Measurements from ENCODE around the gene DLGAP1.

Gene DLGAP1

DNA sequence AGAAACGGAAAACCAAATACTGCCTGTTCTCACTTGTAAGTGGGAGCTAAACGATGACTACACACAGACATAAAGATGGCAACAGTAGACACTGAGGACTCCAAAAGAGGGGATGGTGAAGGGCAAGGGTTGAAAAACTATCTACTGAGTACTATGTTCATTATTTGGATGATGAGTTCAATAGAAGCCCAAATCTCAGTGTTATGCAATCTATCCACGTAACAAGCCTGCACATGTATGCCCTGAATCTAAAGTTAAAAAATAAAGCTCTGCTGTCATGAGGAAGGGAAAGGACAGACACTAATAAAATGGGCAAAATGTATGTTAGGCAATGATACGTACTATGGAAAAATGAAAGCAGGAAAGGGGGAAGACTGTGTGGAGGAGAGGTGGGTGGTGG is 629.1 kb downstream of the DLGAP1 start:
- H3K4me3 ChIP-seq (ENCODE audit: low read depth, low read length): no peak overlapping the region
- no peak for DNase-seq (ENCODE audit: low read depth)

GRCh38 chr18:3824101-3824500 is 631.0 kb downstream of the DLGAP1 start:
- H3K4me3 ChIP-seq (ENCODE audit: low read depth, low read length): no peak overlapping the region
- DNase-seq (ENCODE audit: low read depth): no peak

GRCh38 chr18:3823073-3823472 is 632.0 kb downstream of the DLGAP1 start:
- H3K4me3 ChIP-seq (ENCODE audit: low read depth, low read length): no peak overlapping the region
- no peak for DNase-seq (ENCODE audit: low read depth)

GRCh38 chr18:3821524-3821923 is 633.6 kb downstream of the DLGAP1 start:
- no peak overlapping the region for H3K4me3 ChIP-seq (ENCODE audit: low read depth, low read length)
- DNase-seq (ENCODE audit: low read depth): no peak

DNA sequence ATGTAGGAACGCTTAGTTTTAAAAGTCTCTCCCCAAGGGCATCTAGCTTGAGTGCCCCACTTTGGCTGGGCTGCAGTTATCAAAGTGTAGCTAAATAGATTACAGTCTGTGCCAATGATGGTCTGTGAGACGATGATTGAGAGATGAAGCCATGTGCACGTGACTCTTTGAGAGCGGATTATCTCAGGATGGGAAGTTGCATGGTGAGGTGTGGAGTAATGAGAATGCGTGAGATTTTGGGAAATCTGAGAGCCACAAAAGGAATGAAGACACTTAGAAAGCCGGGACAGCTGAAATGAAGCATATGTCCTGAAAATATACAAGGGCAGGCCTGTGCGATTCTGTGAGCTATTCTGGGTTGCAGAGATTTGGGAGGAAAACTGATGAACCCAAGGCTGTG is 635.1 kb downstream of the DLGAP1 start:
- H3K4me3 ChIP-seq (ENCODE audit: low read depth, low read length): no peak overlapping the region

GRCh38 chr18:3816610-3817363 is 638.3 kb downstream of the DLGAP1 start:
- no peak overlapping the region for H3K4me3 ChIP-seq (ENCODE audit: low read depth, low read length)
- peak; percentile 94 for DNase-seq (ENCODE audit: low read depth)

More for the DNA sequence above, 635.1 kb downstream of the DLGAP1 start:
- no peak for DNase-seq (ENCODE audit: low read depth)

GRCh38 chr18:3815991-3816390 is 639.1 kb downstream of the DLGAP1 start:
- no peak for DNase-seq (ENCODE audit: low read depth)
- no peak overlapping the region for H3K4me3 ChIP-seq (ENCODE audit: low read depth, low read length)

DNA sequence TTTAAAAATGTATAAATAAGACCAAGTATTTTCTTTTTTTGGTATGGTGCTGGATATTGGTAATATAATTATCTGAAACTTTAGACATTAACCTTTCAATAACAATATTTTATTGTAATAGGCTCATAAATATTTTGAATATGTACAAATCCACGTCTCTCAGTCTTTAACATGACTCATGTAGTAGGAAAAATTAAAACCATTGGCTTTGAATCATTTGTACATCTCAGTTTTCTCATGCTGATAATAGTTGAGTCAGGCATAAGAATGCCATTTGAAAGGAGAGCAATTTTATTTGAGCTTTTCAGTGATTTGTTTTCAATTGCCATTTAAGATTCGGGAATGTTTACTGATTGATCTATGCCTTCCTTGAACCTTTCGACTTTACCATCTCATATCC is 640.3 kb downstream of the DLGAP1 start:
- no peak overlapping the region for H3K4me3 ChIP-seq (ENCODE audit: low read depth, low read length)
- no peak for DNase-seq (ENCODE audit: low read depth)

DNA sequence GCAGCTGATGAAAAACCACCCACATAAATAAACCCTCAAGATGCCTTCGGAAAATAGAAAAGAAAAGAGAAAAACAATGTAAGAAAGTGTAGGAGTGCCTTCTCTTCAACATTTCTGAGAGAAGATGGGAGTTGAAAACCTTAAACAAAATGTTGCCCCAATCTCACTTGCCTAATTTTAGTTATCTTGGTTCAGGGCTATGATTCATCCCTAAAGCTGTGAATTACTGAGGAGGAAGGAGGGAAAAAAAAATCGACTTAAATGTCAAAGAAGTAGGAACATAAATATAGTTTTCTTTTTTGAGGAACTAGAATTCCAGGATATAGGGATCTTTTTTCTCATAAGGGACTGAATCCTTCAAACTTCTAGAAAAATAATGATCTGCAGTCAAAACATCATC is 644.8 kb downstream of the DLGAP1 start:
- H3K4me3 ChIP-seq (ENCODE audit: low read depth, low read length): no peak overlapping the region
- DNase-seq (ENCODE audit: low read depth): no peak

DNA sequence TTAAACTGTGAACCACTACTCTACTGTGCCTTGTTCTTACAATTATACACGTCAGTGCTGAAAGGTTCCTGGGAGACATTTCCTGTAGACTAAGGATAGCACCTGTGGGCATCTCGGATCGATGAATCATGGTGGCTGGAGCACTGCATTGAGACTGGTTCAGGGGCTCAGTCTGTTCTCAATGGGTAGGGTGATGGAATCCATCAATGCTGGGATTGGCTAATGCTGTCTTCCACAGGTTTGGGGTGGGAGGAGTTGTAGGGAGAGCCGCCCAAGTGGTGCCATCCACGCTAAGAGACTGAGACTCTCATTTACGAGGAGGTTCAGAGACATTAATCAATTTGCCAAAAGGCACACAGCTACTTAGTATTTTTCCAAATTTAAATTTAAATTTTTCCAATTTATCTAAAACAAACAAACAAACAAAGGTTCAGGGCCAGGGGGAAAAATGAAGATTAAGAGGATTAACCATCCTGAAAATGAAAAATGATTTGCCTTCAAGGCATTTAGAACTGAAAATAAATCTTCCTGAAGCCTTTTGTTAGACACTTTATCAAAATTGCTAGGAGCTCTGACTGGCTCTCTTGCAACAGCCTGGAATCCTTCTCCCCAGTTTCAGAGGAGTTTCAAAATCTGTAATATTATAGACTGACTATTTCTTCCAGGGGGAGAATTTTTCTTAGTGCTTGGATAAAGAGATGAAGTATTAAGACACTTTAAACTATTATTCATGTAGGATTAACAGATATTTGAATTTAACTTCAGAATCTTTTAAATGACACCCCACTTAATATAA is 645.9 kb downstream of the DLGAP1 start:
- no peak for DNase-seq (ENCODE audit: low read depth)
- H3K4me3 ChIP-seq (ENCODE audit: low read depth, low read length): no peak overlapping the region

DNA sequence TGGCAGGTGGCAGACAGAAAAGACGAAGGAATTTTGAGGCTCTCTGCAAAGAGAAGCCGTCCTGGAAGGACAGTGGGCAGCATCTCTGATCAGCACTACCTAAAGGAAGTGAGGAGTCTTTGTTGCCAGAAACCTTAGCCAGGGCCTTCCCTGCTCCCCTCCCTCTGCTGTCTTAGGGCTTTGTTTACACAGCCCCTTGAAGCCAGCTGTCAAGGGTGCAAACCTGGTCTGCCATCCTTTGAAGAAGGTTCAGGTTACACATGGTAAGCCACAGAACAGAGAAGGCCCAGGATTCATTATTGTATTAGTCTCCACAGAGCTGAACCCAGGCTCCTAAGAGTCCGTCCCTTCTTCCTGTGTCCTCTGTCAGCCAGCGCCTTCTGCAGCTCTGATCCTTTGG is 648.5 kb downstream of the DLGAP1 start:
- no peak for DNase-seq (ENCODE audit: low read depth)
- H3K4me3 ChIP-seq (ENCODE audit: low read depth, low read length): no peak overlapping the region

GRCh38 chr18:3804336-3804735 is 650.8 kb downstream of the DLGAP1 start:
- H3K4me3 ChIP-seq (ENCODE audit: low read depth, low read length): no peak overlapping the region
- no peak for DNase-seq (ENCODE audit: low read depth)

- H3K4me3 ChIP-seq (ENCODE audit: low read depth, low read length): no peak overlapping the region
- no peak for DNase-seq (ENCODE audit: low read depth)
These were observed 651.8 kb downstream of the DLGAP1 start for GRCh38 chr18:3803350-3803749.

GRCh38 chr18:3799515-3799914 is 655.6 kb downstream of the DLGAP1 start:
- no peak for DNase-seq (ENCODE audit: low read depth)

DNA sequence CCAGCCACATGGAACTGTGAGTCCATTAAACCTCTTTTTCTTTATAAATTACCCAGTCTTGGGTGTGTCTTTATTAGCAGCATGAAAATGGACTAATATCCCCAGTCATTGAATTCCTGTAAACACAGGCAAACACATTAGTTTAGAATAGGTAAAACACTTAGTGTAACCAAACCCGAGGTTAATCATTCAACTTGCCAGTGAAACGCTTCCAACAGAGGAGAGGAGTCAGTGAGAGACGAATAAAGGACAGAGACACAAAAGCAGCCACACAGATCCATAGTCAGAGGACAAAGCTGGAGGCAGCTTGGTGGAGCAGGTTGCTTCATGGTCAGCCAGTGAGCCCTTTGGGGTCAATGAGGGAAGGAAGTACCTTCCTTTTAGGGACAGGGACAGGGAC is 657.1 kb downstream of the DLGAP1 start:
- no peak overlapping the region for H3K4me3 ChIP-seq (ENCODE audit: low read depth, low read length)
- no peak for DNase-seq (ENCODE audit: low read depth)

More at GRCh38 chr18:3799515-3799914, 655.6 kb downstream of the DLGAP1 start:
- no peak overlapping the region for H3K4me3 ChIP-seq (ENCODE audit: low read depth, low read length)

DNA sequence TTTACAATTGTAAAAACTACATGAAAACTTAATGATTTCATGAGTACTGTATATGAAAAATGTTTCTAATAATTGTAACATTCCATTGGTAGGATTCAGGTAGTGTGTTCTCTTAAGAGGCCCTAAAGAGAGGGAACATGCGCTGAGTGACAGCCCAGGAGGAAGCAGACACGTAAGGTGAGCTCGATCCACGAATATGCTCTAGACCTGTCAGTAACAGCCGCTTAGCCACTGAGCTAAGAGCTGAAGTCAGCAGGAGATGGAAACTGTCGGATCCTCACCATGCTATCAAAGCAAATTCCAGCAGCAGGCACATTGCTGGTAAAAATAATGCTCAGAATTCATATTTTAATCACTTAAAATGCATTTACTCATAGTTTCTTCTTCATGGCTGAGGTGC is 658.7 kb downstream of the DLGAP1 start:
- no peak for DNase-seq (ENCODE audit: low read depth)
- H3K4me3 ChIP-seq (ENCODE audit: low read depth, low read length): no peak overlapping the region

DNA sequence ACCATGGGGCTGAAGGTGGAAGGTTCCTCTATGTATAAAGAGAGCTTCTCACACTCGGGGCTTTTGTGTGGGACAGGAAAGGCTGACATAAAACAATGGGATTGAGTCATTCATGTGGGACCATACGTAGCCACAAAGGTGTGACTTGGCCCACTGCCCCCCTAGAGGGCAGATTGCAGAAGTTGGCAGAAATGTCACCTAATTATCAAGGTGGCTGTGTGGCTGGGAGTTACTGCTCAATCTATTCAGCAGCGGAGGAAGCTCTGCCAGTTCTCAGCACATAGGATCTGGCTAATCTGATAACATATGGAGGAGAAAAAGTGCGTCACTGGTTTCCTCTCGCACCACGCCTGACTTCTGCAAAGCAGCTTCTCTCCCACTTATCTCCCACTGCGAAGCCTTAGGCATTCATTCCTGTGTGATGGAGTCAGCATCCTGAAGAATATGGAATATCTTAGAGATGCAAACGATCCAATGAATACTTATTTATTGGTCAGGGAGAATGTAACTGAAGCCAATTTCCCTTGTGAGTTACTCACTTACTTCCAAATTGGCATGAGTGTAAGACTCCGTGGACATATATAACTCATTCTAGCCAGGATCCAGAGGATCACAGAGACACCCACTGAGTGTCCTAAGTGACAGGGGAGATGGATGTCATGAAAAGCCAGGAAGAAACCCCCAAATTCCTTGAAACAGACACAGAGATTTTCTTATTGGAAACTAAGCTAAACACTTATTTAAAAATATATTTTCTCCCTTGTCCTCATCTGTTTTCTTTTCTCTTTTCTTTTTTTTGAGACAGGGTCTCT is 660.4 kb downstream of the DLGAP1 start:
- peak; percentile 91 for DNase-seq (ENCODE audit: low read depth)
- no peak overlapping the region for H3K4me3 ChIP-seq (ENCODE audit: low read depth, low read length)

GRCh38 chr18:3793545-3793944 is 661.6 kb downstream of the DLGAP1 start:
- no peak overlapping the region for H3K4me3 ChIP-seq (ENCODE audit: low read depth, low read length)
- DNase-seq (ENCODE audit: low read depth): peak; percentile 73

GRCh38 chr18:3793111-3793510 is 662.0 kb downstream of the DLGAP1 start:
- no peak overlapping the region for H3K4me3 ChIP-seq (ENCODE audit: low read depth, low read length)
- DNase-seq (ENCODE audit: low read depth): no peak

GRCh38 chr18:3792711-3793110 is 662.4 kb downstream of the DLGAP1 start:
- no peak for DNase-seq (ENCODE audit: low read depth)
- H3K4me3 ChIP-seq (ENCODE audit: low read depth, low read length): no peak overlapping the region
